Transverse colon (tissue), 4 donors: ENCODE measurements around the gene TRAPPC3L. TPM values are rescaled to one million over a fixed set of nuclear protein-coding genes. Genes with fewer than 3 reads are reported as not detected.
"Not testable (repeated sequence)": the region's sequence is repeated elsewhere in the genome, so short reads cannot be mapped to it uniquely, and the experiment has no call there.

Experiments used
- DNase-seq: peaks from one replicate; pipeline ENCODE4 v3.0.0-alpha.2; 2019
- H3K27ac ChIP-seq, 4 donors: fragments of 200-600 bp; sonication (generic); 2 replicates each; pipeline ENCODE4 v1.5.1; 2016 to 2018; ENCODE audit warnings: inconsistent platforms in 4 of 4
- H3K27me3 ChIP-seq: fragments of 200-600 bp; sonication (generic); 2 replicates; pipeline ENCODE4 v1.5.1; 2017; ENCODE audit warnings: inconsistent platforms
- H3K36me3 ChIP-seq, 4 donors: fragments of 200-600 bp; sonication (generic); 2 replicates each; pipeline ENCODE4 v1.5.1; 2017 to 2019; ENCODE audit warnings: inconsistent platforms in 4 of 4
- H3K4me1 ChIP-seq, 4 donors: fragments of 200-600 bp; sonication (generic); 2 replicates each; pipeline ENCODE4 v1.5.1; 2017 to 2020; ENCODE audit warnings: inconsistent platforms in 4 of 4
- H3K4me3 ChIP-seq, 4 donors: fragments of 200-600 bp; sonication (generic); 1 replicate in 1 of 4; 2 replicates in 3 of 4; pipeline versions ENCODE4 v1.5.1 to v1.6.1; 2017 to 2019; ENCODE audit warnings: inconsistent platforms in 4 of 4
- H3K9me3 ChIP-seq, 2 donors: fragments of 200-600 bp; sonication (generic); 2 replicates each; pipeline ENCODE4 v1.5.1; 2017 to 2019; ENCODE audit warnings: inconsistent platforms in 2 of 2
- CTCF ChIP-seq, 5 experiments: fragments of 200-600 bp in 3 of 5; fragments of 450-650 bp in 2 of 5; sonication (generic) in 3 of 5; IDR thresholded peaks; 1 replicate in 2 of 5; 2 replicates in 3 of 5; pipeline ENCODE4 v1.5.1; 2016 to 2017; ENCODE audit warnings: antibody characterized with exemption in 5 of 5, inconsistent platforms in 3 of 5, mild to moderate bottlenecking in 2 of 5, moderate library complexity in 1 of 5
- EP300 ChIP-seq: sonication (generic); formaldehyde crosslinking; IDR thresholded peaks from one replicate; pipeline ENCODE4 v1.6.1; 2017; ENCODE audit warnings: antibody characterized with exemption, low read depth
- POLR2A ChIP-seq: fragments of 450-650 bp; IDR thresholded peaks from one replicate; pipeline ENCODE4 v1.6.1; 2016; ENCODE audit warnings: antibody characterized with exemption, mild to moderate bottlenecking, moderate library complexity
- POLR2AphosphoS5 ChIP-seq, 3 donors: sonication (generic); formaldehyde crosslinking; IDR thresholded peaks; one replicate each; pipeline ENCODE4 v1.6.1; 2016; ENCODE audit warnings: antibody characterized with exemption in 3 of 3
- WGBS, 2 donors: methylation state at CpG; one replicate each; pipeline ENCODE4 v1.1.5; 2018; ENCODE audit warnings: low coverage in 1 of 2; 5-methylcytosine and 5-hydroxymethylcytosine counted together
- in situ Hi-C, 4 donors: fragments of 200-750 bp; cut with MboI; loops; one replicate each; pipeline versions ENCODE4 v1.15.0 to v1.15.1; 2017; ENCODE audit warnings: low sequenced_read_pairs in 3 of 4, low pct_ligation_motif_present in 1 of 4, low pct_unique_long_range_greater_than_20kb in 1 of 4
- intact Hi-C: fragments of 100-400 bp; cut with DNase I; formaldehyde crosslinking; loops from one replicate; pipeline ENCODE4 v1.15.1; 2023; ENCODE audit warnings: low total_unique reads
- total RNA-seq, 4 donors: library from RNA; depleted of rRNA; stranded (reverse); fragments of >200 nt; gene quantifications; one replicate each; pipeline ENCODE4 v1.1.0, GENCODE V29; 2016

TRAPPC3L gene
- total RNA-seq, 4 donors from 2014 or later: not detected

GRCh38 chr6:116497113-116497676 lies 48.3 kb downstream of the TRAPPC3L start:
- Histone ChIP-seq H3K27me3 (no peaks in the 10 kb centered on the region), H3K4me3 (no peak overlapping the region), H3K36me3 (no peaks in the 10 kb centered on the region), H3K4me1 (no peaks in the 10 kb centered on the region), H3K27ac (no peak overlapping the region), H3K9me3 (no peaks in the 10 kb centered on the region)
- DNase-seq: no peak
- in situ Hi-C loops (no loop called here), intact Hi-C loops (no loop called here)
- TF ChIP-seq CTCF (IDR thresholded peaks at IDR 0.05): no peak
- no peak for TF ChIP-seq EP300
- TF ChIP-seq POLR2A: no peak
- no peak for TF ChIP-seq POLR2AphosphoS5 (IDR thresholded peaks at IDR 0.05)
- 52 to 63% methylated on average over 3 of the region's 3 CpGs for WGBS, 2 donors

- DNase-seq, H3K4me3 ChIP-seq, in situ Hi-C loops, H3K27ac ChIP-seq, H3K9me3 ChIP-seq, H3K27me3 ChIP-seq, intact Hi-C loops, H3K4me1 ChIP-seq, H3K36me3 ChIP-seq: not testable (repeated sequence)
- 100% methylated on average over 1 of the region's 1 CpG for WGBS, 2 donors
Measured at GRCh38 chr6:116495161-116495560, 50.3 kb downstream of the TRAPPC3L start.

- DNase-seq: no peak
- no peaks in the 10 kb centered on the region for H3K27me3 ChIP-seq
- intact Hi-C loops (no loop called here), in situ Hi-C loops (no loop called here)
- TF ChIP-seq EP300: no peak
- no peak for TF ChIP-seq CTCF (IDR thresholded peaks at IDR 0.05)
- TF ChIP-seq POLR2AphosphoS5 (IDR thresholded peaks at IDR 0.05): no peak
- TF ChIP-seq POLR2A: no peak
- H3K27ac ChIP-seq: no peak overlapping the region
- no peak overlapping the region for H3K4me3 ChIP-seq
- 79 to 81% methylated on average over 6 of the region's 6 CpGs for WGBS, 2 donors
- no peaks in the 10 kb centered on the region for H3K36me3 ChIP-seq
- H3K4me1 ChIP-seq: no peaks in the 10 kb centered on the region
- no peaks in the 10 kb centered on the region for H3K9me3 ChIP-seq
Measured at GRCh38 chr6:116492331-116493067, 53.0 kb downstream of the TRAPPC3L start.

- H3K9me3 ChIP-seq: no peaks in the 10 kb centered on the region
- H3K4me1 ChIP-seq: no peaks in the 10 kb centered on the region
- H3K36me3 ChIP-seq: no peaks in the 10 kb centered on the region
- no peak overlapping the region for H3K27ac ChIP-seq
- no peak overlapping the region for H3K4me3 ChIP-seq
- DNase-seq: no peak
- H3K27me3 ChIP-seq: no peaks in the 10 kb centered on the region
- intact Hi-C loops: no loop called here
- in situ Hi-C loops: no loop called here
- WGBS, 2 donors: 83 to 85% methylated on average over 1 of the region's 1 CpG
- no peak for TF ChIP-seq POLR2AphosphoS5 (IDR thresholded peaks at IDR 0.05)
- TF ChIP-seq POLR2A: no peak
- TF ChIP-seq CTCF (IDR thresholded peaks at IDR 0.05): no peak
- no peak for TF ChIP-seq EP300
Measured at GRCh38 chr6:116491610-116492330, 53.7 kb downstream of the TRAPPC3L start.
